Stimulated activated CD8-positive, alpha-beta memory T cell treated with anti-CD3 and anti-CD28 coated beads, Interleukin-12 subunit alpha, Interleukin-12 subunit beta, amount 100 ng/mL, for 1 hour (primary cell): Measurements from ENCODE around the gene ARPIN.
"Not testable (repeated sequence)": the region's sequence is repeated elsewhere in the genome, so short reads cannot be mapped to it uniquely, and the experiment has no call there.

ENCODE experiments used
- DNase-seq: peaks from one replicate; pipeline ENCODE4 v3.0.0-alpha.2; 2020; ENCODE audit warnings: low read depth

ARPIN gene

GRCh38 chr15:89912674-89913396 lies at the start of gene ARPIN:
Gene ARPIN, minus strand, starts transcription at chr15:89912952. Its CDS starts 117 bp downstream, at chr15:89912835.
- no peak for DNase-seq

- DNase-seq, result no peak
Measured at GRCh38 chr15:89958107-89958805, 45.5 kb upstream of the ARPIN start.

DNA sequence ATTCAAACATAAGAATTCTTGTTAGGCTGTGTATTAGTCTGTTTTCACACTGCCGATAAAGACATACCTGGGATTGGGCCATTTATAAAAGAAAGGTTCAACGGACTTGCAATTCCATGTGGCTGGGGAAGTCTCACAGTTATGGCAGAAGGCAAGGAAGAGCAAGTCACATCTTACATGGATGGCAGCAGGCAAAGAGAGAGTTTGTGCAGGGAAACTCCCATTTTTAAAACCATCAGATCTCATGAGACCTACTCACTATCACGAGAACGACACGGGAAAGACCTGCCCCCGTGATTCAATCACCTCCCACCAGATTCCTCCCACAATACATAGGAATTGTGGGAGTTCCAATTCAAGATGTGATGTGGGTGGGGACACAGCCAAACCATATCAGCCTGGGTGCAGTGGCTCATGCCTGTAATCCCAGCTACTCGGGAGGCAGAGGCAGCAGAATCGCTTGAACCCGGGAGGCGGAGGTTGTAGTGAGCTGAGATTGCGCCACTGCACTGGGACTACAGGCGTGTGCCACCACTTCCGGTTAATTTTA lies 42.8 kb upstream of the ARPIN start:
- not testable (repeated sequence) for DNase-seq

DNA sequence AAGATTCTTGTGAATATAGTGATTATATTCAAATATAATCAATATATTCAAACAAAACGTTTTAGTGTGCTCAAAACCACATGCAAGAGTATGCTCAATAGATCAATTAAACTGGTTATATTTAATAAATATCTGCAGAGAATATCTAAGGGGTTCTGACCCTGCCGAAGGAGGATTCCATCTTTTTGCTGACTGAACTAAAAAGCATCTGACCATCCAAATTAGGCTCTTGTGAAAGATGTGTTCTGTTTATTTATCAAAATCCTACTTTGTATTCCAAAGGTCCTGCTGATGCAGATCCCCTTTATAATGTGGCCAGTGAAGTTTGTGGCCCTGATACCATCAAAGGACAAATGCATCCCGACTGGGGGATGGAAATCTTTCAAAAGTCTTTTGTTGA lies 41.8 kb upstream of the ARPIN start:
- DNase-seq, result no peak

GRCh38 chr15:89948796-89949195 lies 36.0 kb upstream of the ARPIN start:
- DNase-seq, result no peak

- no peak for DNase-seq
Measured at GRCh38 chr15:89947385-89947784, 34.6 kb upstream of the ARPIN start.

DNA sequence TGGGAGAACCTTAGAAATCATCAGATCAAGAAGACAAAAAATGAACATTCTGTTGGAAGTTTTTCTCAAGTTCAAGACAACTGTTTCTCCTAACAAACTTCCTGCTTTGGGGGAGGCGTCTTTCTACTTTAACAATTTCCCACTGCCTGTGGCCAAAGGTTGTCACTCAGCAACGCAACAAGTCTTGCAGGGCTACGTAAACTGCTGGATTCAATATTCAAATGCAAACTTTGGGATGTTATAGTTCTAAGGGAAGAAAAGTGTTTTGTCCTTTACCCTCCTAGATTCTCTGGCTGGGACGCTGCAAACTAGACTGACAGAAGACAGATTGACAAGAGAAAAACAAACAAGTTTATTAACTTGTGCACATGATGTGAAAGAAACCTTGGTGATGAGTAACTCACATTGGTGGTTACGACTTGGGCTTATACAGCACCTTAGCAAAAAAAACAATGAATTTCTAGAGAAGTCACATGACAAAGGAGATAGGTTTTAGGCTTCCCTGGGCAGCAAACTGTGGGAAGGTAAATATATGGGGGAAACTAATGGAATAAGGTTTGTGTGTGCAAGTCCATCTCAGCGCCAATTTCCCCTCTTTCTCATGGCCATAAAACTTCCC lies 34.0 kb upstream of the ARPIN start:
- no peak for DNase-seq

GRCh38 chr15:89943721-89944120 lies 31.0 kb upstream of the ARPIN start:
- not testable (repeated sequence) for DNase-seq

DNA sequence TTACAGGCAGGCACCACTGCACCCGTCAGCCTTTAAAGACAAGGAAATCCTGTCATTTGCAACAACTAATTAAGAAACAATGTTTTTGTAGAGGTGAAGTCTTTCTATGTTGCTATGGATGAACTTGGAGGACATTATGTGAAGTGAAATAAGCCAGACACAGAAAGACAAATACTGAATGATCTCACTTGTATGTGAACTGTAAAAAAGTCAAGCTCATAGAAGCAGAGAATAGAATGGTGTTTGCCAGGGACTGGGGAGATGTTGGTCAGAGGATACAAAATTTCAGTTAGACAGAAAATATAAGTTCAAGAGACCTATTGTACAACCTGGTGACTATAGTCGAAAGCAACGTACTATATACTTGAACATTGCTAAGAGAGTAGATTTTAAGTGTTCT lies 27.2 kb upstream of the ARPIN start:
- no peak for DNase-seq

DNA sequence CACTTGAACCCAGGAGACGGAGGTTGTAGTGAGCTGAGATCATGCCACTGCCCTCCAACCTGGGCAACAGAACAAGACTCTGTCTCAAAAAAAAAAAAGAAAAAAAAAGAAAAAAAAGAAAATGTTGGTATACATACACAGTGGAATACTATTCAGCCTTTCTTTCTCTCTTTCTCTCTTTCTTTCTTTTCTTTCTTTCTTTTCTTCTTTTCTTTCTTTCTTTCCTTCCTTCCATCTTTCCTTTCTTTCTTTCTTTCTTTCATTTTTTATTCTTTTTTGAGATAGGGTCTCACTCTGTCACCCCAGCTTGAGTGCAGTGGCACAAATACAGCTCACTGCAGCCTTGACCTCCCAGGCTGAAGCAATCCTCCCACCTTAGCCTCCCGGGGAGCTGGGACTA lies 26.6 kb upstream of the ARPIN start:
- not testable (repeated sequence) for DNase-seq

DNA sequence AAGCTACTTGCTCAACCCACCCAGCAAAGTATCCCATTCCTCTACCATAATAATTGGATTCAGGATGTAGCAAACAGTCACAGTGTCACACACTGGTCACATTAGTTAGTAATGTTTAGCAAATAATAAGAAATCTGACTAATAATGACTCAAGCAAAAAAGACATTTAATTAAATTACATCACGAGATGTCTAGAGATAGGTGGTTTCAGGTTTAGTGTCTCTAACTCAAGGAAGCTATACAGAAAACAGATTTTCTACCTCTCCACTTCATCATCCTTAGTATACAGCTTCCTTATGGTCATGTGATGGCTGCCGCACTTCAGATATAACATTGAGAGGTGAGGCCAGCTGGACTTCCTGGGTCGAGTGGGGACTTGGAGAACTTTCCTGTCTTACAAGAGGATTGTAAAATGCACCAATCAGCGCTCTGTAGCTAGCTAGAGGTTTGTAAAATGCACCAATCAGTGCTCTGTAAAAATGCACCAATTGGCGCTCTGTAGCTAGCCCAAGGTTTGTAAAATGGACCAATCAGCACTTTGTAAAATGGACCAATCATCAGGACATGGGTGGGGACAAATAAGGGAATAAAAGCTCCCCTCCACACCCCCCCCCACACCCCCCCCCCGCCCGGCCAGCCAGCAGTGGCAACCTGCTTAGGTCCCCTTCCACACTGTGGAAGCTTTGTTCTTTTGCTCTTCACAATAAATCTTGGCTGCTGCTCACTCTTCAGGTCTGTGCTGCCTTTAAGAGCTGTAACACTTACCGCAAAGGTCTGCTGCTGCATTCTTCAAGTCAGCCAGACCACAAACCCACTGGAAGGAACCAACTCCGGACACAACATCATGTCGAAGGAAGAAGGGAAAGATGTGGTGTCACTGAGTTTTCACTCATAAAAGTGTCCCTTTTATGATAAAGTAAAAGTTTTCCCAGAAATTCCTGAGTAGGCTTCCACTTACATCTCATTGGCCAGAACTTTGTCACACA lies 24.9 kb upstream of the ARPIN start:
- DNase-seq, result no peak

DNA sequence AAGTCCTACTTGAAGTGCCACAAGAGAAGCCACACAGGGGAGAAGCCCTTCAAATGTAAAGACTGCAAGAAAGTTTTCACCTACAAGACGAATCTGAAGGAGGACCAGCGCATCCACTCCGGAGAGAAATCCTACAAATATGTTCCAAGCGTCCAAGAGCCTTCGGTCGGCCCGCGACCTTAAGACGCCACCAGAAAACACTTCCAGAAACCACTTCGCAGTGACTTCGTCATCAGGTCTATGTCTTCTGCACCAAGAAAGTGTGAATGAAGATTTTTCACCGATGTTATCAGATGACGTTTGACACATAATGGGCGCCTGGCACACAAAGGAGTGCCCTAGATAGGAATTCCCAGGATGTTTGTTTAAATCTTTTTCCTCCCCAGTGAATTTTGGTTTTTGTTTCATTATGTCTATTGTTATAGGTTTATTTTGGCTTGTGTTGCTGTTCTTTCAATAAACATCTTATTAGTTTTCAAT lies 24.1 kb upstream of the ARPIN start:
- no peak for DNase-seq

DNA sequence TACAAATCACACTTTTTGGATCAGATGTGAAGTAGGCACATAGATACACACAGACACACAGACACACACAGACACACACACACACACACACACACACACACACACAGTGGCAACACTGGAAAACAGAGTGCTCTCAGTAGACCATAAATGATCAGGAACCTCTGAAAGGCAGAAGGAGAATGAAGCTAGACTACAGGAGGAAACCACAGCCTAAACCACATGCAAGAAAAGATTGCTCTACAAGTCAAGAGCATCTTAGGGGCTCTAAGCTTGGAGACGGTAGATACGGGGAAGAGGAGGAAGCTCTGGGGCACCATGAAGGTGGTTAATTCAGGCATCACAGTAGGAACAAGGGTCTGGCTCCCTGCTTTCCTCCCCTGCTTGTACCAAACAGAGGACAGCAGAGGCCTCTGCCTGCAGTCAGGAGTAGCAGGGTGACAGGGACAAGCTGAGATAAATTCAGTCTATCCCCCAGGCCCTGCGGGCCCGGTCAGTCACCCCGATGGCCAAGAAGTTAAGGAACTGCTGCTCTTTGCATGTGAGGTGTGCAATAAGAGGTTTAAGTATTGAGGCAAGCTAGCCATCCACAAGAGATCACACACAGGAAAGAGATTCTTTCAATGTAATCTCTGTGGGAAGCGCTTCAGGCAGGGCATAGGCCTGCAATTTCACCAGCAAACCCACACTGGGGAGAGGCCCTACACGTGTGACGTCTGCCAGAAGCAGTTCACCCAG lies 23.5 kb upstream of the ARPIN start:
- no peak for DNase-seq

DNA sequence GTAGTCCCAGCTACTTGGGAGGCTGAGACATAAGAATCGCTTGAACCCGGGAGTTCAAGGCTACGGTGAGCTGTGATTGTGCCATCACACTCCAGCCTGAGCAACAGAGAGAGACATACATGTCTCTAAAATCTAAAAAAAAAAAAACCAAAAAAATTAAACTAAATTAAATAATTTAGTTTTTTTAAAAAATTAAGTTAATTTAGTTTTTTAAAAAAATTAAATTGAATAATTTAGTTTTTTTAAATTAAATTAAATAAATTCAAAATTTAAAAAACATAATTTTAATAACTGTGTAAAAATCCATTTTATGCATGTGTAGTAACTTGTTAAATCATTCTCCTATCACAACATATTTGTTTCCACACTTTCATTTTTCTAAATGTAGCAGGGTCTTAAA lies 20.1 kb upstream of the ARPIN start:
- DNase-seq, result no peak

GRCh38 chr15:89928421-89928820 lies 15.7 kb upstream of the ARPIN start:
- DNase-seq, result no peak

DNA sequence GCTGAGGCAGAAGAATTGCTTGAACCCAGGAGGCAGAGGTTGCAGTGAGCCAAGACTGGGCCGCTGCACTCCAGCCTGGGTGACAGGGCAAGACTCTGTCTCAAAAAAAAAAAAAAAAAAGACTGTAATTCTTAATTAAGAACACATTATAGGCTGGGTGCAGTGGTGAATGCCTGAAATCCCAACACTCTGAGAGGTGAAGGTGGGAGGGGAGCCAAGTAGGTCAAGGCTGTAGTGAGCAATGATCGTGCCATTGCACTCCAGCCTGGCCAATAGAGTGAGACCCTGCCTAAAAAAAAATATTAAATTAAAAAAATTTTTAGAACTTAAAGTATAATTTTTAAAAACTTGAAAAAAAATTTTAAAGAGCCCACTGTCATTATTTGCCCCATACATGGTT lies 13.4 kb upstream of the ARPIN start:
- no peak for DNase-seq

GRCh38 chr15:89917442-89918101 lies 4.8 kb upstream of the ARPIN start:
- no peak for DNase-seq

GRCh38 chr15:89916660-89917059 lies 3.9 kb upstream of the ARPIN start:
- DNase-seq, result no peak

DNA sequence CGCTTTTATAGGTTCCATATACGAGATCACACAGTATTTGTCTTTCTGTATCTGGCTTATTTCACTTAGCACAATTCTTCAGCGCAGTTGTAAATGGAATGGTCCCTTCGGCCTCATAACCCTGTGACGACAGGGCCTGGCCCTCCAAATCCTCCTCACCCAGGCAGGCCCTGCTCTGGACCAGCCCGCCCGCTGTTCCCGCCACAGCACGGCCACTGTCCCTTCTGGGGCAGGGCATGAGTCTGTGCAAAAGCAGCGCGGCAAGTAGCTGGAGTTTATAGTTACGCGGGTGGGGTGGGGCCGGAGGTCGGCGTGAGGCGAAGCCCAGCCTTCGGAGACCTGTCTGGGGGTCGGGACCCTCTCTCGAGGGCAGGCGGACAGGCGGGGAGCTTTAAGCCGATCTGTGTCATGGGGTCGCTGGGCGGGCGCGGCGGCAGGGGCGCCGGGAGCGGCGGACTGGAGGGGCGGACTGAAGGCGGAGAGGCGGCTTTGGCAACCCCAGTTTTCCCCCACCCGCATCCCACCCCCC lies 543 bp downstream of the ARPIN start:
- DNase-seq, result no peak
